LNCaP clone FGC (cell line): ENCODE measurements around the gene VPS33A.

Source experiments
- DNase-seq: peaks from one replicate; pipeline ENCODE4 v3.0.0-alpha.2; 2011; ENCODE audit warnings: low read depth
- H3K4me3 ChIP-seq: 2 replicates; pipeline ENCODE4 v1.5.1; 2011; ENCODE audit warnings: mild to moderate bottlenecking, low read depth, low read length, control low read depth
- CTCF ChIP-seq: IDR thresholded peaks from 2 replicates; pipeline ENCODE4 v1.5.1; 2012; ENCODE audit warnings: mild to moderate bottlenecking; ENCODE audit not compliant: control insufficient read depth, insufficient read depth; ENCODE audit errors: extremely low read depth

Gene VPS33A

DNA sequence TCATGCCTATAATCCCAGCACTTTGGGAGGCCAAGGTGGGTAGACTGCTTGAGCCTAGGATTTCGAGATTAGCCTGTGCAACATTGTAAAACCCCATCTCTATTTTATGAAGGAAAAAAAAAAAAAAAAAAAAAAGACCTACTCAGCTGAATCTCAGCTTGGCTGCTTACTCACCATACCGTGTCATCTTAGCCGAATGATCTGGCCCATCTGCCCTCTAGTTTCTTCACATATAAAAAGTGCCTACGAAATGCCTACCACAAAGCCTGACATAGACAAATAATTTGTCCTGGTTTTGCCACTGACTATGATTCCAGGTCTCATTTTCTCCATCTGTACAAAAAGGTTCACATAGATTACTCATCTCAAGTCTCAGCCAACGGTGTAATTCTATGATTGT lies 50.5 kb downstream of the VPS33A start:
- no peak overlapping the region for H3K4me3 ChIP-seq
- no peak for TF ChIP-seq CTCF
- DNase-seq, result no peak

DNA sequence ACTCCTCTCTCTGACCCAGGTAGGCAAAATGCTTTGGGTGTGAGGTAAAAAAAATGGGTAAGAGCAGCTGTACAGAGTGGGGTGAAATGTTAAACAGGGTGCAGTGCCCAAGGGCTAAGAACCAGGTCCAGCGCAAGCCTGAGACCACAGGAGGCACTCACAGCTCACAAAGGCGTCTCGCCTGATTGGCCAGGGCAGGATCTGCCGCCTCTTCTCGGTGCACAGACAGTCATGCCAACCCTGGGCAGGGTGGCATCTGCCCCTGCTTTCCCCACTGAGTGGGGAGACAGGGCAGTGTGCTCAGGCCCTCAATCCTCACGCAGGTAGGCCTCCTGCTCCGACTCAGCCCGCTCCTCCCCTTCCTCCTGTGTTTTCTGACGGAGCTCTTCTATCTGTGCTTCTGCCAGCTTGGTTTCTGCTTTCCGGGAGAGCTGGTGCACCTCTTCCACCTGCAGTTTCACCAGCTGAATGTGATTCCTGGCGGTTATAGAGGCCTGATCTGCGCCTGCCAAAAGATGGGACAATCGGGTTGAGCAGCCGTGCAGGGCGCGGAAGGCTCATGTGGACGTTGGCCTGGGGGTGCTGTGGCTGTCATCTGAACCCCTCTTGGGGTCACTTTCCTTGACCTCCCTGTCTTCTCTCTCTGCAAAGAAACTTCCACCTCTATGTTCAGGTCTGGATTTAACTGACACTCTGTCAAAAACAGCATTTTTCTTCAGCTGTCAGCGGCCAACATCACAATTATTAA lies 58.0 kb downstream of the VPS33A start:
- no peak for TF ChIP-seq CTCF
- H3K4me3 ChIP-seq, result no peak overlapping the region
- no peak for DNase-seq

DNA sequence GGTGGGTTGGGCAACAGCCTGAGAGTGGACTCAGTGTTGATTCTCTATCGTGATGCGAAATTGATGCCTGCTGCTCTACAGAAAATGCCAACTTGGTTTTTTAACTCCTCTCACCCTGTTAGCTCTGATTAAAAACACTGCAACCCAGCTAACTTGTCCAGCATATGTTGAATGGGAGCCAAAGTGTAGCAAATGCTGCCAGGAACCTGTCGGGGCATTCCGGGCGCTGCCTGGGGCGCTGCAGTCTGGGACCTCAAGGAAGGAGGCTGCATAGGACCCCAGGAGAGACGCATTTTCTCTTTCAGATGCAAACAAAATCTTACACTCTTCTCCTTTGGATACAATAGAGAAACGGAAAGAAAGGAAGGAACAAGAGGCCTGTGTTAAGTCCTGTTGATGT lies 58.9 kb downstream of the VPS33A start:
- DNase-seq, result no peak
- no peak overlapping the region for H3K4me3 ChIP-seq
- no peak for TF ChIP-seq CTCF

- no peak for TF ChIP-seq CTCF
- DNase-seq, result no peak
- H3K4me3 ChIP-seq, result no peak overlapping the region
Measured at GRCh38 chr12:122206976-122207375, 59.3 kb downstream of the VPS33A start.

GRCh38 chr12:122206111-122206881 lies 60.0 kb downstream of the VPS33A start:
- no peak for TF ChIP-seq CTCF
- H3K4me3 ChIP-seq, result no peak overlapping the region
- DNase-seq, result no peak

GRCh38 chr12:122205053-122205925 lies 61.0 kb downstream of the VPS33A start:
- no peak overlapping the region for H3K4me3 ChIP-seq
- no peak for TF ChIP-seq CTCF
- no peak for DNase-seq
